GM18526 (cell line): ENCODE results near the gene COL17A1.

Experiments
- POLR2A ChIP-seq: IDR thresholded peaks from 3 replicates; pipeline ENCODE4 v1.6.1; 2011; ENCODE audit not compliant: insufficient read length; ENCODE audit errors: extremely low read depth

COL17A1 gene

DNA sequence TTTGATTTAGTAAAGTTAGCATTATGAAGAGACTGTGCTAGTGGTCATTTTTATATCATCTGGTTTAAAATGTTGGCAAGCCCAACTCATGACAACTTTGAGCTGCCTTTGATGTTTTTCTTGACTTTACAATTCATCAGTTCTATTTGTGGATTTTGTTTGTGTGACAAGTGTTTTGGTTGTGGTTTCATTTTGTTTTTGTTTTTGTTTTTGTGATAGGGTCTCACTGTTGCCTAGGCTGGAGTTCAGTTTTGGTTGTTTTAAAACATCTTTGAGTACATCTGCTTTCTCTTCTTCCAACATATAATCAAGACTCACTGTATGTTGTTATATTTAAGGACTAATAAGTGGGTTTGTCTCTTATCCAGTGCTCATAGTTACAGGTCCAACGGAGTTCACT, 18.7 kb upstream of the COL17A1 start:
- TF ChIP-seq POLR2A = no peak

DNA sequence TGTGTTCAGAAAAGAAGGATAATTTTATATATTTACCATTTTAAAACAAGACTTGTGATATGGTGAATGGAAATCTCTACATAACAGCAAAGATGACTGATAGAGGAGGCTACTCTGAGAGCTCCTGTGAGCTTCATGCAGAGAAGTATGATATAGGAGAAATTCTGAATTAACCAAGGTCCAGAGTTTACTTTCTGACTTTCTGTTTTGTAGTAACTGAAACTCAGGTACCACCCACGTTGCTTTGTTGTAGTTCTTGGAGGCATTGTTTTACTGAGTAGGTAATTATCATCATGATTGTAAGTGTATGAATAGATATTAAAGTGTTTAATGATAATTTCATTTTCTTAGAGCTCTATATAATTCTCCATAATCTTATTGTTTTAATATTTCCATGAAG, 18.3 kb upstream of the COL17A1 start:
- TF ChIP-seq POLR2A = no peak

GRCh38 chr10:104101902-104102301, 16.2 kb upstream of the COL17A1 start:
- TF ChIP-seq POLR2A = no peak

- TF ChIP-seq POLR2A = no peak
These were observed 15.1 kb upstream of the COL17A1 start for GRCh38 chr10:104100795-104101194.

DNA sequence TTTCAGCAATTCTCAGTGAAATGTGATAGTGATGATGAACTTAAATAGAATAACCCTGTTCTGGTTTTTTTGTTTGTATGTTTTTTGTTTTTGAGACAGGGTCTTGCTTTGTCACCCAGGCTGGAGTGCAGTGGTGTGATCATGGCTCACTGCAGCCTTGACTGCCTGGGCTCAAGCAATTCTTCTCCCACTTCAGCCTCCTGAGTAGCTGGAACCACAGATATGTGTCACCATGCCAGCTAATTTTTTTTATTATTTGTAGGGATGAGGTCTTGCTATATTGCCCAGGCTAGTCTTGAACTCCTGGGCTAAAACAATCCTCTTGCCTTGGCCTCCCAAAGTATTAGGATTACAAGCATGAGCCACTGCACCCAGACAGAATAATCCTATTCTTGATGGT, 14.3 kb upstream of the COL17A1 start:
- TF ChIP-seq POLR2A = no peak

DNA sequence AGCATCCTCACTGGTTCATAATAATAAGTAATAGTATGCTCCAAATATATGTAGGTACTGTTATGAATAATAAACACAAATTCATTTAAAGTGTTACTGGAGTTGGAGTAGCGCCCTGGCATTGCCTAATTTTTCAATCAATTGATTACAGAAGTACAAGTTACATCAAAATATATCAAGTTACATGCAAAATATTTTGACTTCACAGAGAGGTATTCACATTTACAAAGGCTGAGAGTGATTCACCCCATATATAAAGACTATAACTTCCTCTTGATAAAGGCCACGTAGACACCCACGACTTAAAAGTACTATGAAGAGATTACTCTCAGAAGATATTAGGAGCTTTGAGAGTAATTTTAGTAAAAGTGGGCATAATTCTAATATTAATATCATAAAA, 13.6 kb upstream of the COL17A1 start:
- no peak for TF ChIP-seq POLR2A

GRCh38 chr10:104098358-104098925, 12.8 kb upstream of the COL17A1 start:
- no peak for TF ChIP-seq POLR2A

DNA sequence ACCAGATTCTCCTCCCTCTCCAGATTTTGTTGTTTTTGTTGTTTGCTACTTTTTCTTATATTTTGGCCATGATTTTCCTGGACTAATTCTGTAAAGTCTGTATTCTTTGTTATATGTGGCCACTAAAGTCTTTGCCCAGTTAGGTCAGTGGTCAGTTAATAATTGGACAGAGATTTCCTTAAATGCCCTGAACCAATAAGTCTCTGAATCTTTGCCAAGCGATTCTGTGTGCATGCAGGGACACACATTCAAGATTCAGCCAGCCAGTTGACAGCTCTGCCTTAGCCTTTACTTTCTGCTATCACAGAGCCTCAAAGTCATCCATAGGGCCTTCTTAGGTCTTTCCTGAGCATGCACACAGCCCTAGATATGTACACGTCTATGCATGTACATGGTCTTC, 11.0 kb upstream of the COL17A1 start:
- TF ChIP-seq POLR2A = no peak

DNA sequence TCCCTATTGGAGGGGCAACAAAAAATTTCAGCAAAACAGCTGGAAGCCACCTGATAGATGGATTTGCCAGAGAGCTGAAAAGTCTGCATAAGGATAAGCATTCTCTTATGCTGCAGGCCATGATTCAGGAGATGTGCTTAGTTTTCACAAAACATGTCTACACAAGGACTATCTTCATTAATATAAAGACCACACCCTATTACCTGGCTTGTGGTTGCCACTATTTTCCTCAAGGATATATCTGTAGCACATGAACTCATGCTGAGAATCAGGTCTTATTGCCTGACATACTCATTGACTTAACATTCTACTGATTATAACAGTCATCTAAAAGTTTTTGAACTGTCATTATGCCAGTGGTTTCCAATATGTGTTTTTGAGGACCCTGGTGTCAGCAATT, 7.1 kb upstream of the COL17A1 start:
- no peak for TF ChIP-seq POLR2A

DNA sequence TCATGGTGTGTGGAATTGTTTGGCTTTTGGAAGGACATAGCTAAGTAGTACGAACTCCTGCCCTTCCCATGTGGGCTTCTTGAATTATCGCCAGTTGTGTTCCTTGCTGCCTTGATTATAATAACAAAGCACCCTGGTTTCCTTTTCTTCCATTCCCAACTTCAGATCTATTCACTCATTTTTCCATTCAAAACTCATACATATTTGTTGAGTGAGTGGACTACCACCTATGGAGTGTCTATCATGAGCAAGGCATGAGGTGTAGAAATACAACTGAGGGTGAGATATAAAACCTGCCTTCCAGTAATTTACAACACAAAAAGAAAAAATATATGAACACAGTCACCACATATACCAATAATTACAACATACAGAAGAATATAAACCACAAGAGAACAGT, 4.9 kb upstream of the COL17A1 start:
- no peak for TF ChIP-seq POLR2A

DNA sequence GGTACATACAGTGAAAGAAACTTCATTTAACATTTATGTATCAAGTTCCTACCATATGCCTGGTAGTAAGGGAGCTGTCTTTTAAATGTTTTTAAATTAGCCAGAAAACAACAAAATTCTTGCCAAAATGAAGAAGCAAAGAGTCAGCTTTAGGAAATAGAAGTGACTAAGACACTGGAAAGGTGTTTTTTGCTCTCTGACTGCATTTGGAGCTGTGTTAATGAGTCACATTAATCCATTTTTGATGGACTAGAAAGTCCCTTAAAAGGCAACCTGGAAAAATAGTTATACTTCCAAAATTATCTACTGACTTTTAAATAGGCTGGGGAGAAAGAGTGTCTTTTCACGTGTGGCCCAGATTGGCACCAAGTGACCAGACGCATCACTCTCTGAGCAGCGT, 3.9 kb upstream of the COL17A1 start:
- no peak for TF ChIP-seq POLR2A

DNA sequence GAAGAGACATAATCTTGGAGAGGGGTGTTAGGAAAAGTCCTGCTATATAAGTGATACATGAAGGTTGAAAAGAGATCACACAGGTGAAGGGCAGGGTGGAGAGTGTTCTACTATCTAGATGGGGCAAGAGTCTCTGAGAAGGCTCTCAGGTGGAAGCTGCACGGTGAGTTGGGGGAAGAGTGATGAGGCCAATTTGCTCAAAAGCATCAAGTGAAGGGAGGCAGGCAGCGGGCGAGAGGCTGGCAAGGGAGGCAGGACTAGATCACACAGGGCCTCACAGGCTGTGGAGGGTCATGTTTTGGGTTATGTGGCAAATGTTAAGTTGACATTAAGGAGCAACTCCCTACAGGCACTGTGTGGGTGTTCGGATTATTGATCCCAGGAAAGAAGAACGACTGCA, 2.6 kb upstream of the COL17A1 start:
- no peak for TF ChIP-seq POLR2A

DNA sequence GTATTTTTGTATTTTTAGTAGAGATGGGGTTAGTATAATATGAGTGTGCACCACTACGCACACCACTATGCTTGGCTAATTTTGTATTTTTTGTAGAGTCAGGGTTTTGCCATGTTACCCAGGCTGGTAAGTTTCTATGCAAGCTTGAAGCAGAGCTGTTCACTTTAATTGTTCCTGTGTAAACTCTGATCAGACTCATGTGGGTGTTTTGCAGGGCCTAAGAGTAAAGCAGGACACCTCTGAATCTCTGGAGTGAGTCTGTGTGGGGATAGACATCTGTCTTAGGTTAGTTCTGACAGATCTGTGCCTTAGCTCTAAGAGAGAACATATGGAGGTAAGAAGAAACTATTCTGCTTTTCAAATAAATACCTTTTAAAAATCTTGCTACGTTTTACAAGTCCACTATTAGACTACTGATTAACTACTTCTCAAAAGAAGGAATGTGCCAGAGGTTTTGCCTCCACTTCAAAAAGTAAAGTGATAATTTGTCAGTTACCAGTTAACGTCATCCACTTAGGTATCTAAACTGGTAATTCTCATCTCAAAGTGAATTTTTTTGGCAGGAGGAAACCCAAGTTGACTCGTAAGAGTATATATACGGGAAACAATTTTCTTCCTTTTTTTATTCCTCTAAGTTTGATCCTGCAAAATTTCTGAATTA, 1.1 kb downstream of the COL17A1 start:
- TF ChIP-seq POLR2A = no peak

DNA sequence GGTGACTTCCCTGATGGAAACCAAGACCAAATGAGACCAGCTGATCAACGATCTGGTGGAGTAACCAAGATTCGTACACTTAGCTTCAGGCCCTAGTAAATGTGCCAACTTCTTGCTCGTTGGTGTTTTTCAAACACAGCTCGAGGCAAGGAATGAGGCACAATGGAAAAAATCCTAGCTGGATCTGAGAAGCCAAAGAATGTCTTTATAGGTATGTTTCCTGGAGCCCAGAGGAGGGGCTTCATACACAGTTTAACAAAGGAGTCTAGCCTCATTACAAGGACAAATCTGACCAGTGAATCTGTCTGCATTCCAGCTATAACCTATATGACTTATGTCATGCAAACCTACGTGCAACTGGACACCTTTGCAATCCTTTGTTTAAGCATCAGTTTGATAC, 3.7 kb downstream of the COL17A1 start:
- no peak for TF ChIP-seq POLR2A

- no peak for TF ChIP-seq POLR2A
These were observed 4.9 kb downstream of the COL17A1 start for GRCh38 chr10:104080762-104081161.

DNA sequence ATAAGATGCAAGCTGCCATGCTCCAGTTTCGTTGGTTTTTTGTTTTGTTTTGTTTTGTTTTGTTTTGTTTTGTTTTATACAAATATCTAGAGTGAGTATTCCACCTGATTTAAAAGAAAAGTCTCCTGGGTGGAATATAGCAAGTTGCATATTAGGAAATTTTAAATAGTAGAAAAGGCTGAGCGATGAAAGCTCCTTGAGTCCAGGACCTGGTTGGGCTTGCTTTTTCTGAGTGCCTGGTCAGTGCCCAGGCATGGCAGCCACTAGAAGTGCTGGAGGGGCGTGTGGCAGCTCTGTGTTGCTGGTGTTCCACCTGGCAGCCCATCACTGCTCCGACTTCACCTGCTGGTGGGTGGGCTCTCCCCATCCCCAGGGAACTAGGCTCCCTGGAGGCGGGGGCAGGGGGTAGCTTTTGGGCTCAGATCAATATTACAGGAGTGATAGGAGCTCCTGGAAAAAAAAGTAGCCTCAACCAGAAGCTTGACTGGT, 8.0 kb downstream of the COL17A1 start:
- TF ChIP-seq POLR2A = no peak

GRCh38 chr10:104077247-104077646, 8.4 kb downstream of the COL17A1 start:
- TF ChIP-seq POLR2A = no peak
